GM12873 (cell line): Measurements from ENCODE around the gene DOCK3.

Experiments
- TF ChIP-seq, protein P1 (sequence below): IDR thresholded peaks from 2 replicates; pipeline ENCODE4 v1.5.1; 2012; ENCODE audit warnings: low read depth, mild to moderate bottlenecking, moderate library complexity, low read length, control low read depth; ENCODE audit not compliant: insufficient read depth; ENCODE audit errors: missing control alignments

The DOCK3 gene

GRCh38 chr3:51307458-51307857 is 632.7 kb downstream of the DOCK3 start:
- TF ChIP-seq, protein P1, sequence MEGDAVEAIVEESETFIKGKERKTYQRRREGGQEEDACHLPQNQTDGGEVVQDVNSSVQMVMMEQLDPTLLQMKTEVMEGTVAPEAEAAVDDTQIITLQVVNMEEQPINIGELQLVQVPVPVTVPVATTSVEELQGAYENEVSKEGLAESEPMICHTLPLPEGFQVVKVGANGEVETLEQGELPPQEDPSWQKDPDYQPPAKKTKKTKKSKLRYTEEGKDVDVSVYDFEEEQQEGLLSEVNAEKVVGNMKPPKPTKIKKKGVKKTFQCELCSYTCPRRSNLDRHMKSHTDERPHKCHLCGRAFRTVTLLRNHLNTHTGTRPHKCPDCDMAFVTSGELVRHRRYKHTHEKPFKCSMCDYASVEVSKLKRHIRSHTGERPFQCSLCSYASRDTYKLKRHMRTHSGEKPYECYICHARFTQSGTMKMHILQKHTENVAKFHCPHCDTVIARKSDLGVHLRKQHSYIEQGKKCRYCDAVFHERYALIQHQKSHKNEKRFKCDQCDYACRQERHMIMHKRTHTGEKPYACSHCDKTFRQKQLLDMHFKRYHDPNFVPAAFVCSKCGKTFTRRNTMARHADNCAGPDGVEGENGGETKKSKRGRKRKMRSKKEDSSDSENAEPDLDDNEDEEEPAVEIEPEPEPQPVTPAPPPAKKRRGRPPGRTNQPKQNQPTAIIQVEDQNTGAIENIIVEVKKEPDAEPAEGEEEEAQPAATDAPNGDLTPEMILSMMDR: no peak

GRCh38 chr3:51311055-51311454 is 636.3 kb downstream of the DOCK3 start:
- TF ChIP-seq, protein P1: peak; percentile 51

- TF ChIP-seq, protein P1: no peak
These were observed 653.5 kb downstream of the DOCK3 start for GRCh38 chr3:51328206-51328605.

- TF ChIP-seq, protein P1: no peak
These were observed 655.3 kb downstream of the DOCK3 start for GRCh38 chr3:51330046-51330445.

DNA sequence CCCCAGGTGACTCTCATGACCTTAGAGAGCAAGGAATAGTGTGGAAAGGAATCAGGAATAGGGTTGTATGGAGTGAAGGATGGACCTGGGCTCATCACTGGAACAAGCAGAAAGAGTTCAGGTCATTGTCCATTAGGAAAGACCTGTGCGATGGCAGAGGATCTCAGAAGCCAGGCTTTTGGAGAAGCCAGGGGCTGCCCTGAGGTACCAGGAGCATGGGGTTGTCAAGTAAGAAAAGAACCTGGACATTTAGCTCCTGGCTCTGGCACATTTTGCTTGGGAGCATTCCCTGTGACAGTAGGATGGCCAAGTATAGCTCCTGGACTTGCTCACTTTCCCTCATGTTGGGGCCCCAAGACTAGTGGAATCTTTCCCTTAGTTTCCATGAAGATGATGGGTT is 657.4 kb downstream of the DOCK3 start:
- TF ChIP-seq, protein P1: no peak

- TF ChIP-seq, protein P1: no peak
These were observed 658.3 kb downstream of the DOCK3 start for GRCh38 chr3:51333021-51333420.

GRCh38 chr3:51336261-51336660 is 661.5 kb downstream of the DOCK3 start:
- TF ChIP-seq, protein P1: no peak
